Activated CD8-positive, alpha-beta memory T cell treated with anti-CD3 and anti-CD28 coated beads for 4 hours (primary cell): Measurements from ENCODE around the gene ENTPD1.
"Not testable (repeated sequence)": the region's sequence is repeated elsewhere in the genome, so short reads cannot be mapped to it uniquely, and the experiment has no call there.

Source experiments
- DNase-seq, 2 donors: peaks; one replicate each; pipeline ENCODE4 v3.0.0-alpha.2; 2020; ENCODE audit warnings: low read depth in 2 of 2

Gene ENTPD1

GRCh38 chr10:95796504-95796903 is 40.5 kb downstream of the ENTPD1 start:
- DNase-seq: no peak

GRCh38 chr10:95798096-95798855 is 42.3 kb downstream of the ENTPD1 start:
- no peak for DNase-seq

- not testable (repeated sequence) for DNase-seq
These were observed 44.3 kb downstream of the ENTPD1 start for GRCh38 chr10:95800286-95800685.

- DNase-seq: not testable (repeated sequence)
These were observed 50.9 kb downstream of the ENTPD1 start for GRCh38 chr10:95806687-95807380.

- DNase-seq: not testable (repeated sequence)
These were observed 52.8 kb downstream of the ENTPD1 start for GRCh38 chr10:95808705-95809308.

GRCh38 chr10:95809370-95810197 is 53.6 kb downstream of the ENTPD1 start:
- no peak for DNase-seq

GRCh38 chr10:95810198-95810976 is 54.4 kb downstream of the ENTPD1 start:
- DNase-seq: no peak

- no peak for DNase-seq
These were observed 57.2 kb downstream of the ENTPD1 start for GRCh38 chr10:95813054-95813685.

- no peak for DNase-seq
These were observed 58.2 kb downstream of the ENTPD1 start for GRCh38 chr10:95814011-95814727.

- DNase-seq: no peak
These were observed 59.2 kb downstream of the ENTPD1 start for GRCh38 chr10:95815133-95815532.

- DNase-seq: no peak
These were observed 59.8 kb downstream of the ENTPD1 start for GRCh38 chr10:95815701-95816240.

GRCh38 chr10:95818010-95818409 is 62.0 kb downstream of the ENTPD1 start:
- DNase-seq: no peak

- no peak for DNase-seq
These were observed 62.7 kb downstream of the ENTPD1 start for GRCh38 chr10:95818668-95819067.

- no peak for DNase-seq
These were observed 63.8 kb downstream of the ENTPD1 start for GRCh38 chr10:95819620-95820329.

- no peak for DNase-seq
These were observed 64.4 kb downstream of the ENTPD1 start for GRCh38 chr10:95820363-95820762.

- DNase-seq: no peak
These were observed 65.8 kb downstream of the ENTPD1 start for GRCh38 chr10:95821720-95822119.

- no peak for DNase-seq
These were observed 74.1 kb downstream of the ENTPD1 start for GRCh38 chr10:95830044-95830443.

GRCh38 chr10:95831076-95831475 is 75.1 kb downstream of the ENTPD1 start:
- no peak for DNase-seq

- no peak for DNase-seq
These were observed 75.6 kb downstream of the ENTPD1 start for GRCh38 chr10:95831515-95831914.
